Pancreas (tissue), 10 donors: ENCODE measurements around the gene SRPK2. TPM values are rescaled to one million over a fixed set of nuclear protein-coding genes. Genes with fewer than 3 reads are reported as not detected.
"Not testable (repeated sequence)": the region's sequence is repeated elsewhere in the genome, so short reads cannot be mapped to it uniquely, and the experiment has no call there.

Experiments used
- ATAC-seq, 4 donors: fragments of 200-7000 bp; cut with Tn5 transposase; one replicate each; pipeline versions ENCODE4 v1.8.0 to v1.9.1; 2020; ENCODE audit warnings: mild to moderate bottlenecking in 4 of 4, moderate library complexity in 4 of 4
- DNase-seq, 6 donors: peaks; one replicate each; pipeline ENCODE4 v3.0.0-alpha.2; 2020
- FAIRE-seq: peaks from 2 replicates; lab custom pipeline; 2012; peaks lifted over from hg19 to GRCh38; lab: Jason Lieb, UNC
- H3K27ac ChIP-seq, 4 donors: fragments of 200-600 bp; sonication (generic); 1 replicate in 3 of 4; 2 replicates in 1 of 4; pipeline versions ENCODE4 v1.5.0 to v1.8.0; 2020
- H3K27me3 ChIP-seq, 4 donors: fragments of 200-600 bp; one replicate each; pipeline ENCODE4 v1.8.0; 2021
- H3K36me3 ChIP-seq, 3 donors: fragments of 200-600 bp; sonication (generic) in 1 of 3; one replicate each; pipeline versions ENCODE4 v1.5.0 to v1.8.0; 2020 to 2021
- H3K4me1 ChIP-seq, 3 donors: fragments of 200-600 bp; one replicate each; pipeline ENCODE4 v1.8.0; 2021
- H3K4me3 ChIP-seq, 4 donors: fragments of 200-600 bp; sonication (generic) in 2 of 4; one replicate each; pipeline versions ENCODE4 v1.5.0 to v1.8.0; 2020 to 2021
- H3K9me3 ChIP-seq, 4 donors: fragments of 200-600 bp; one replicate each; pipeline ENCODE4 v1.8.0; 2021
- WGBS, 2 donors: extraction: QIAGEN DNeasy Blood & Tissue Kit; methylation state at CpG; one replicate each; pipeline ENCODE4 v1.1.7; 2013; 5-methylcytosine and 5-hydroxymethylcytosine counted together
- intact Hi-C, 3 donors: fragments of 100-400 bp; cut with DNase I; formaldehyde crosslinking; loops; one replicate each; pipeline versions ENCODE4 v1.11.1 to v1.14.2; 2022
- polyA plus RNA-seq, 2 donors: library from polyadenylated mRNA; stranded (reverse); fragments of 200-250 nt; gene quantifications; one replicate each; pipeline ENCODE4 v1.2.3, GENCODE V29; 2013
- total RNA-seq, 6 donors: library from RNA; stranded (reverse); fragmentation: NEBNext Ultra II Directional in 4 of 6; extraction: Animal tissue kit (Norgen Biotek cat#: 25700) in 4 of 6; gene quantifications; one replicate each; pipeline versions ENCODE4 v1.2.1 to v1.2.4, GENCODE V29; 2021 to 2023
- TF ChIP-seq, protein P1 (sequence below), 4 donors: fragments of 200-600 bp; sonication (generic) in 3 of 4; IDR thresholded peaks; one replicate each; pipeline versions ENCODE4 v1.5.0 to v1.8.0; 2021; ENCODE audit warnings: antibody characterized with exemption in 4 of 4
- donor health status: healthy with polysubstance abuse.
- donor health status: DM: no; HTN: no; CAD: no; lungs with moderate emphysema.
- donor health status: DM: no; HTN: no; CAD: no.
- donor health status: control.
- donor health status: control.
- donor health status: Bipolar disorder and iron deficiency.
- donor health status: DM: yes; HTN: yes; CAD: no.
- donor health status: DM: no; HTN: no; CAD: no.
- donor health status: DM: no; HTN: no; CAD: no.
- donor health status: DM: yes; HTN: yes; CAD: no.

Gene SRPK2
- total and polyA plus RNA-seq, 8 donors = 6.5 to 27.4 (median 16.4) TPM

DNA sequence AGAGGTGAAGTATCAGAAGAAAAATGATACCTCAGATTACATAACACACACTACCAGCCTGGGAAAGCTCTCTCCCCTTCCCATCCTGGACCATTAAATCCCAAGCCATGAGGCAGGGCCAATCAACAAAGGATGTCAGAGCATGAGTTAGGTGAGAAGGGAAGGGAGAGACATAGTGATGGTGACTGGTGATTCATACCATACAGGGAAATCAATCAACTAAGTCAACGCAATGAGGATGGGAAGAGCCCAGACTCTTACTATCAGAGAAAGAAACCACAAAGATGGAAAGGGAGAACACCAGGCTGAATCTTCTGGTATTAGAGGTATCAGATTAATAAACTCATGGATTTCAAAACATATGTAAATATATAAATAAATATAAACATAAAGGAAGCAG, 189.3 kb downstream of the SRPK2 start:
- no peak for ATAC-seq
- intact Hi-C loops = no loop called here
- no peaks in the 10 kb centered on the region for H3K27me3 ChIP-seq
- H3K4me3 ChIP-seq = no peak overlapping the region
- TF ChIP-seq, protein P1, sequence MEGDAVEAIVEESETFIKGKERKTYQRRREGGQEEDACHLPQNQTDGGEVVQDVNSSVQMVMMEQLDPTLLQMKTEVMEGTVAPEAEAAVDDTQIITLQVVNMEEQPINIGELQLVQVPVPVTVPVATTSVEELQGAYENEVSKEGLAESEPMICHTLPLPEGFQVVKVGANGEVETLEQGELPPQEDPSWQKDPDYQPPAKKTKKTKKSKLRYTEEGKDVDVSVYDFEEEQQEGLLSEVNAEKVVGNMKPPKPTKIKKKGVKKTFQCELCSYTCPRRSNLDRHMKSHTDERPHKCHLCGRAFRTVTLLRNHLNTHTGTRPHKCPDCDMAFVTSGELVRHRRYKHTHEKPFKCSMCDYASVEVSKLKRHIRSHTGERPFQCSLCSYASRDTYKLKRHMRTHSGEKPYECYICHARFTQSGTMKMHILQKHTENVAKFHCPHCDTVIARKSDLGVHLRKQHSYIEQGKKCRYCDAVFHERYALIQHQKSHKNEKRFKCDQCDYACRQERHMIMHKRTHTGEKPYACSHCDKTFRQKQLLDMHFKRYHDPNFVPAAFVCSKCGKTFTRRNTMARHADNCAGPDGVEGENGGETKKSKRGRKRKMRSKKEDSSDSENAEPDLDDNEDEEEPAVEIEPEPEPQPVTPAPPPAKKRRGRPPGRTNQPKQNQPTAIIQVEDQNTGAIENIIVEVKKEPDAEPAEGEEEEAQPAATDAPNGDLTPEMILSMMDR (IDR thresholded peaks at IDR 0.05) = no peak
- peaks cover 0 to 5% (median 0%) of the 10 kb centered on the region in 3 donors for H3K4me1 ChIP-seq
- FAIRE-seq = no peak
- no peaks in the 10 kb centered on the region for H3K36me3 ChIP-seq
- WGBS, 2 donors = 92% methylated on average over 1 of the region's 1 CpG
- no peak for DNase-seq
- H3K9me3 ChIP-seq = no peaks in the 10 kb centered on the region
- H3K27ac ChIP-seq = no peak overlapping the region

GRCh38 chr7:105198223-105198622, 190.5 kb downstream of the SRPK2 start:
- Histone ChIP-seq H3K36me3 (no peaks in the 10 kb centered on the region), H3K4me1 (peaks cover 0 to 5% (median 0%) of the 10 kb centered on the region in 3 donors), H3K27ac (no peak overlapping the region), H3K27me3 (no peaks in the 10 kb centered on the region), H3K9me3 (no peaks in the 10 kb centered on the region), H3K4me3 (no peak overlapping the region)
- peak in 3 of 4 donors; percentile 41 to 83 (median 50) for ATAC-seq
- TF ChIP-seq, protein P1 (IDR thresholded peaks at IDR 0.05) = no peak
- FAIRE-seq = no peak
- DNase-seq = no peak
- intact Hi-C loops = no loop called here
- 19 to 24% methylated on average over 2 of the region's 2 CpGs for WGBS, 2 donors

DNA sequence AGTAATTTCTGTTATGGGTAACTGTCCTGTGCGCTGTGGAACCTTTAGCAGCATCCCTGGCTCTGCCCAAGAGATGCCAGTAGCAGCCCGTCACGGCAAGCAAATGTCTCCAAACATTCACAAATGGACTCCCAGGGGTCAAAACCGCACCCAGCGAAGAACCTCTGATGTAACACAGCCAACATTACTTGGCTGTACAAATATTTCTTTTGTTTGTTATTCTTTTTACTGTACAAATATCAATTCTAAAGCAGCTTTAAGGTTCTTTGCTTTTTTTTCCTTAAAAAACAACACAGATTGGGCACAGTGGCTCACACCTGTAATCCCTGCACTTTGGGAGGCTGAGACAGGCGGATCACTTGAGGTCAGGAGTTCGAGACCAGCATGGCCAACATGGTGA, 192.2 kb downstream of the SRPK2 start:
- intact Hi-C loops = no loop called here
- FAIRE-seq = no peak
- H3K4me3 ChIP-seq = no peak overlapping the region
- H3K4me1 ChIP-seq = peaks cover 0 to 5% (median 0%) of the 10 kb centered on the region in 3 donors
- TF ChIP-seq, protein P1 (IDR thresholded peaks at IDR 0.05) = no peak
- 68 to 74% methylated on average over 7 of the region's 7 CpGs for WGBS, 2 donors
- H3K9me3 ChIP-seq = no peaks in the 10 kb centered on the region
- no peak overlapping the region for H3K27ac ChIP-seq
- H3K27me3 ChIP-seq = no peaks in the 10 kb centered on the region
- ATAC-seq = no peak
- DNase-seq = no peak
- no peaks in the 10 kb centered on the region for H3K36me3 ChIP-seq

DNA sequence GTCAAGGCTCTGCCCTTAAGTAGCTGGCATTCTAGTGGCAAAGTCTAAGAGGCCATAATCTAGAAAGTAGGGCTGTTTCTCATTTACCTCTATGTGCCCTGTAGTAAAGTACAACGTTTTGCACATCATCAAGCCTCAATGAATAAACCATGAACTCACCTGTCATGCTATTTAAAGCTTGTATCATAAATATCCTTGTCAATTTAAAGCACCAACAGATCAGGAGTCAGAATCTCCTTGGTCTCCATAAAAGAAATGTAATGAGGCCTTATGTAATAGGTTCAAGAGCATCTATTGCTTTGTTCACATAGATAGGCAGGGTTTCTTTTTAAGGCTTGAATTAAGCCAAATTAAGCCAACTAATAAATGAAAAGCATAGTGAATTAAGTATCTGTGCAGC, 192.8 kb downstream of the SRPK2 start:
- Histone ChIP-seq H3K4me3 (no peak overlapping the region), H3K9me3 (no peaks in the 10 kb centered on the region), H3K27me3 (no peaks in the 10 kb centered on the region), H3K27ac (no peak overlapping the region), H3K36me3 (no peaks in the 10 kb centered on the region), H3K4me1 (peaks cover 0 to 5% (median 0%) of the 10 kb centered on the region in 3 donors)
- TF ChIP-seq, protein P1 (IDR thresholded peaks at IDR 0.05) = no peak
- FAIRE-seq (no peak), ATAC-seq (no peak), DNase-seq (no peak)
- 57 to 66% methylated on average over 1 of the region's 1 CpG for WGBS, 2 donors
- intact Hi-C loops = no loop called here

GRCh38 chr7:105194959-105195358, 193.8 kb downstream of the SRPK2 start:
- DNase-seq, H3K4me3 ChIP-seq, H3K4me1 ChIP-seq, H3K9me3 ChIP-seq, H3K27ac ChIP-seq, intact Hi-C loops, H3K27me3 ChIP-seq, ATAC-seq, FAIRE-seq, H3K36me3 ChIP-seq: not testable (repeated sequence)
- 97% methylated on average over 16 of the region's 16 CpGs for WGBS, 2 donors
